HG02759 (cell line): ENCODE measurements around the gene MRPS11.
"Not testable (repeated sequence)": the region's sequence is repeated elsewhere in the genome, so short reads cannot be mapped to it uniquely, and the experiment has no call there.

Experiments
- ATAC-seq: cut with Tn5 transposase; IDR thresholded peaks from one replicate; pipeline ENCODE4 v1.9.1; 2021; ENCODE audit warnings: mild to moderate bottlenecking, moderate library complexity; ENCODE audit not compliant: unreplicated experiment

Gene MRPS11

GRCh38 chr15:88487796-88488523 lies 20.5 kb downstream of the MRPS11 start:
- ATAC-seq: no peak

GRCh38 chr15:88489321-88489720 lies 21.8 kb downstream of the MRPS11 start:
- no peak for ATAC-seq

GRCh38 chr15:88490036-88490435 lies 22.5 kb downstream of the MRPS11 start:
- no peak for ATAC-seq

- no peak for ATAC-seq
These were observed 23.6 kb downstream of the MRPS11 start for GRCh38 chr15:88491158-88491557.

- ATAC-seq: no peak
These were observed 26.3 kb downstream of the MRPS11 start for GRCh38 chr15:88493844-88494243.

GRCh38 chr15:88497109-88497765 lies 29.7 kb downstream of the MRPS11 start:
- ATAC-seq: no peak

- no peak for ATAC-seq
These were observed 31.5 kb downstream of the MRPS11 start for GRCh38 chr15:88498996-88499395.

- no peak for ATAC-seq
These were observed 36.9 kb downstream of the MRPS11 start for GRCh38 chr15:88504445-88504844.

- no peak for ATAC-seq
These were observed 38.2 kb downstream of the MRPS11 start for GRCh38 chr15:88505721-88506120.

GRCh38 chr15:88506628-88507027 lies 39.1 kb downstream of the MRPS11 start:
- ATAC-seq: no peak

- ATAC-seq: peak; percentile 58
These were observed 41.8 kb downstream of the MRPS11 start for GRCh38 chr15:88509321-88509720.

- ATAC-seq: peak; percentile 42
These were observed 42.5 kb downstream of the MRPS11 start for GRCh38 chr15:88509964-88510363.

GRCh38 chr15:88511161-88511560 lies 43.7 kb downstream of the MRPS11 start:
- ATAC-seq: no peak

GRCh38 chr15:88512078-88512477 lies 44.6 kb downstream of the MRPS11 start:
- ATAC-seq: no peak

- ATAC-seq: no peak
These were observed 45.1 kb downstream of the MRPS11 start for GRCh38 chr15:88512601-88513000.

- ATAC-seq: no peak
These were observed 45.7 kb downstream of the MRPS11 start for GRCh38 chr15:88513195-88513594.

- ATAC-seq: no peak
These were observed 51.4 kb downstream of the MRPS11 start for GRCh38 chr15:88518903-88519302.

GRCh38 chr15:88524094-88524493 lies 56.6 kb downstream of the MRPS11 start:
- ATAC-seq: not testable (repeated sequence)

GRCh38 chr15:88525418-88525817 lies 57.9 kb downstream of the MRPS11 start:
- no peak for ATAC-seq

- no peak for ATAC-seq
These were observed 58.9 kb downstream of the MRPS11 start for GRCh38 chr15:88526247-88526879.

GRCh38 chr15:88529021-88529630 lies 61.6 kb downstream of the MRPS11 start:
- no peak for ATAC-seq
